ENCODE measurements around the gene SLC25A21.

Gene SLC25A21

GRCh38 chr14:36672095-36672494, 500.3 kb downstream of the SLC25A21 start:
- peaks cover 5% of the 10 kb centered on the region for H3K9me3 Mint-ChIP-seq
- H3K4me1 Mint-ChIP-seq = no peaks in the 10 kb centered on the region
- no peak overlapping the region for H3K4me3 Mint-ChIP-seq
- no peak overlapping the region for H3K27ac Mint-ChIP-seq (ENCODE audit: low read depth)
- no peak for ATAC-seq (replicated peaks; ENCODE audit: extremely low read depth, poor library complexity, severe bottlenecking)
- peaks cover 11% of the 10 kb centered on the region for H3K27me3 Mint-ChIP-seq
- DNase-seq (ENCODE audit: low spot score in 2 of 2) = no peak
- H3K36me3 Mint-ChIP-seq (ENCODE audit: insufficient read depth) = no peaks in the 10 kb centered on the region

- peaks cover 5% of the 10 kb centered on the region for H3K9me3 Mint-ChIP-seq
- peaks cover 11% of the 10 kb centered on the region for H3K27me3 Mint-ChIP-seq
- no peak overlapping the region for H3K4me3 Mint-ChIP-seq
- no peaks in the 10 kb centered on the region for H3K4me1 Mint-ChIP-seq
- H3K36me3 Mint-ChIP-seq (ENCODE audit: insufficient read depth) = peaks cover 2% of the 10 kb centered on the region
- H3K27ac Mint-ChIP-seq (ENCODE audit: low read depth) = no peak overlapping the region
- DNase-seq (ENCODE audit: low spot score in 2 of 2) (no peak), ATAC-seq (replicated peaks; ENCODE audit: extremely low read depth, poor library complexity, severe bottlenecking) (no peak)
Measured at GRCh38 chr14:36671149-36671548, 501.3 kb downstream of the SLC25A21 start.

GRCh38 chr14:36667679-36668078, 504.7 kb downstream of the SLC25A21 start:
- Mint-ChIP-seq H3K27me3 (peaks cover 46% of the 10 kb centered on the region), H3K27ac (ENCODE audit: low read depth) (no peak overlapping the region)

DNA sequence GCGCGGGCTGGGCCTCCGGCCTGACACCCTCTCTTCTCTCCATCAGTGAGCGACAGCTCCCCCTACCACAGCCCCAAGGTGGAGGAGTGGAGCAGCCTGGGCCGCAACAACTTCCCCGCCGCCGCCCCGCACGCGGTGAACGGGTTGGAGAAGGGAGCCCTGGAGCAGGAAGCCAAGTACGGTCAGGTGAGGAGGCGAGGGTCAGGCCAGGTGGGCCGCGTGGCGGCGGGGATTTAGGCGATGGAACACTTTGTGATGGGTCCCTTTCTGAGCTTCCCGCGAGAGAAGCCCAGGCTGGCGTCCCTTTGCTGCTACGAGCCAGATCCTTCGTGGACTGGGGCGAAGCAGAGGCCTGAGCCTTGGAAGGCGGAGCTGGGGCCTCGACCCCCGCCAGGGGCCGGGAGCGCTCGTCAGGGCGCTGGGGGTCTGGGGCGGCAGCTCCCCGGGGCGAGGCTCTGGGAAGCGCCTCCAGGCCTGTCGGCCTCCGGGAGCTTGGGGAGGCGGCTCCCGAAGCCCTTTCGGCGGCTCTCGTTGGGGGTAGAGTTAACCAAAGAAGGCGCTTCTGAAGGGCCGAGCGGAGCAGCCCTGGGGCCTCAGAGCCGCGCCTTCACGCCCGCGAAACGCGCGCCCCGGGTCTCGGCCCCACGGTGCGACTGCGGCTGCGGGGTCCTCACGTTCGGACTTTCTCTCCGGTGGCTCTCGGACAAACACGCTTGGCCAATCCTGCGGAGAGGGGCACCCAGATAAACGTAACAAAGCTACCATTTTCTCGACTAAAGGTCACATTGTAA, 505.8 kb downstream of the SLC25A21 start:
- no peak overlapping the region for H3K27ac Mint-ChIP-seq (ENCODE audit: low read depth)
- no peak overlapping the region for H3K4me3 Mint-ChIP-seq
- peaks cover 5% of the 10 kb centered on the region for H3K9me3 Mint-ChIP-seq
- H3K36me3 Mint-ChIP-seq (ENCODE audit: insufficient read depth) = peaks cover 2% of the 10 kb centered on the region
- DNase-seq (ENCODE audit: low spot score in 2 of 2) (no peak), ATAC-seq (replicated peaks; ENCODE audit: extremely low read depth, poor library complexity, severe bottlenecking) (no peak)
- H3K4me1 Mint-ChIP-seq = peaks cover under 1% of the 10 kb centered on the region
- H3K27me3 Mint-ChIP-seq = peaks cover 56% of the 10 kb centered on the region

More at GRCh38 chr14:36667679-36668078, 504.7 kb downstream of the SLC25A21 start:
- H3K36me3 Mint-ChIP-seq (ENCODE audit: insufficient read depth) = peaks cover 2% of the 10 kb centered on the region
- peaks cover 5% of the 10 kb centered on the region for H3K9me3 Mint-ChIP-seq
- H3K4me3 Mint-ChIP-seq = no peak overlapping the region
- ATAC-seq (replicated peaks; ENCODE audit: extremely low read depth, poor library complexity, severe bottlenecking) = no peak
- no peaks in the 10 kb centered on the region for H3K4me1 Mint-ChIP-seq
- DNase-seq (ENCODE audit: low spot score in 2 of 2) = no peak

- peaks cover 5% of the 10 kb centered on the region for H3K9me3 Mint-ChIP-seq
- DNase-seq (ENCODE audit: low spot score in 2 of 2) (no peak), ATAC-seq (replicated peaks; ENCODE audit: extremely low read depth, poor library complexity, severe bottlenecking) (no peak)
- no peak overlapping the region for H3K4me3 Mint-ChIP-seq
- no peak overlapping the region for H3K27ac Mint-ChIP-seq (ENCODE audit: low read depth)
- H3K4me1 Mint-ChIP-seq = peaks cover 5% of the 10 kb centered on the region
- H3K36me3 Mint-ChIP-seq (ENCODE audit: insufficient read depth) = peaks cover 2% of the 10 kb centered on the region
- H3K27me3 Mint-ChIP-seq = peaks cover 63% of the 10 kb centered on the region
Measured at GRCh38 chr14:36665887-36666415, 506.5 kb downstream of the SLC25A21 start.

- H3K4me1 Mint-ChIP-seq = peaks cover 5% of the 10 kb centered on the region
- ATAC-seq (replicated peaks; ENCODE audit: extremely low read depth, poor library complexity, severe bottlenecking) (no peak), DNase-seq (ENCODE audit: low spot score in 2 of 2) (no peak)
- H3K9me3 Mint-ChIP-seq = peaks cover 11% of the 10 kb centered on the region
- H3K4me3 Mint-ChIP-seq = no peak overlapping the region
- H3K27ac Mint-ChIP-seq (ENCODE audit: low read depth) = no peak overlapping the region
- H3K36me3 Mint-ChIP-seq (ENCODE audit: insufficient read depth) = peaks cover 2% of the 10 kb centered on the region
- peaks cover 77% of the 10 kb centered on the region for H3K27me3 Mint-ChIP-seq
Measured at GRCh38 chr14:36664322-36665193, 507.8 kb downstream of the SLC25A21 start.

- H3K4me1 Mint-ChIP-seq = peaks cover 5% of the 10 kb centered on the region
- peaks cover 2% of the 10 kb centered on the region for H3K36me3 Mint-ChIP-seq (ENCODE audit: insufficient read depth)
- no peak overlapping the region for H3K4me3 Mint-ChIP-seq
- no peak for ATAC-seq (replicated peaks; ENCODE audit: extremely low read depth, poor library complexity, severe bottlenecking)
- peaks cover 86% of the 10 kb centered on the region for H3K27me3 Mint-ChIP-seq
- no peak for DNase-seq (ENCODE audit: low spot score in 2 of 2)
- no peak overlapping the region for H3K27ac Mint-ChIP-seq (ENCODE audit: low read depth)
- H3K9me3 Mint-ChIP-seq = peaks cover 11% of the 10 kb centered on the region
Measured at GRCh38 chr14:36663404-36664321, 508.7 kb downstream of the SLC25A21 start.

GRCh38 chr14:36662543-36663403, 509.6 kb downstream of the SLC25A21 start:
- ATAC-seq (replicated peaks; ENCODE audit: extremely low read depth, poor library complexity, severe bottlenecking) = no peak

GRCh38 chr14:36662258-36662542, 510.2 kb downstream of the SLC25A21 start:
- Mint-ChIP-seq H3K4me3 (peak overlapping the region; percentile 9), H3K36me3 (ENCODE audit: insufficient read depth) (peaks cover 2% of the 10 kb centered on the region), H3K4me1 (peaks cover 5% of the 10 kb centered on the region), H3K27ac (ENCODE audit: low read depth) (no peak overlapping the region), H3K9me3 (peaks cover 6% of the 10 kb centered on the region), H3K27me3 (peaks cover 91% of the 10 kb centered on the region)
- DNase-seq (ENCODE audit: low spot score in 2 of 2) = no peak
- ATAC-seq (replicated peaks; ENCODE audit: extremely low read depth, poor library complexity, severe bottlenecking) = no peak

More at GRCh38 chr14:36662543-36663403, 509.6 kb downstream of the SLC25A21 start:
- peak overlapping the region; percentile 9 for H3K4me3 Mint-ChIP-seq
- H3K27me3 Mint-ChIP-seq = peaks cover 91% of the 10 kb centered on the region
- peaks cover 2% of the 10 kb centered on the region for H3K36me3 Mint-ChIP-seq (ENCODE audit: insufficient read depth)
- H3K9me3 Mint-ChIP-seq = peaks cover 10% of the 10 kb centered on the region
- H3K27ac Mint-ChIP-seq (ENCODE audit: low read depth) = no peak overlapping the region
- peaks cover 5% of the 10 kb centered on the region for H3K4me1 Mint-ChIP-seq
- DNase-seq (ENCODE audit: low spot score in 2 of 2) = no peak

DNA sequence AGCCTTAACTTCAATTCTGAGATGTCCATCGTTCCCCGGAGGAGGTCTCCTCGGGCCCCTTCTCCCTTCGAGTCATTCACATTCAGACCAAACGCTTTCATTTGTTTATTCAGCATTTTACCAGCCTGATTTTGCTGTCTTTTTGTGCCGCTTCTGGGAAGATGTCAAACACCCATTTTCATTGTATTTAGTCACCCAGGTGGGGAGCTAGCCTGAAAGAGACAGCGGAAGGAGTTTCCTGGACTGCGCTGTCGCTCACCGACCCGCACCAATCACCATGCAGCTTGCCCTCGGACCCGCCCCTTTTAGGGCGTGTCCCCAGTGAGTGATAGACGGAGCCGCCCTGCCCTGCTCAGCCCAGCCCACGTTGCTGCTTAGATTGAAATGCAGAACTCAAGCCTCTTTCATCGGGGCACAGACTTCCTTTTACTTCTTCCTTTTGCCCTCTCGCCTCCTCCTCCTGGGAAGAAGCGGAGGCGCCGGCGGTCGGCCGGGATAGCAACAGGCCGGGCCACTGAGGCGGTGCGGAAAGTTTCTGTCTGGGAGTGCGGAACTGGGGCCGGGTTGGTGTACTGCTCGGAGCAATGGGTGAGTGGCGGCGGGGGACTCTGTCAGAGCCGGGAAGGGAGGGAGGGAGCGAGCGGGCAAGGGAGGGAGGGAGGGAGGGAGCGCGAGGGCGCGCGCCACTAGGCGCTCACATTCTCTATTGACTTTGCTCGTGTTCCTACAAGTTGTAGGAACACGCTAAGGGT, 510.7 kb downstream of the SLC25A21 start, which contains the start of gene PAX9:
PAX9 (plus strand) TSS at position 355 of the 752 bp plus-strand sequence; CDS start at position 585, 230 bp downstream.
- no peak within 1 kb of the TSS for H3K27ac Mint-ChIP-seq (ENCODE audit: low read depth)
- H3K4me1 Mint-ChIP-seq = peaks cover 5% of the 10 kb centered on the region
- H3K36me3 Mint-ChIP-seq (ENCODE audit: insufficient read depth) = peaks cover 2% of the 10 kb centered on the region
- H3K9me3 Mint-ChIP-seq = peaks cover 11% of the 10 kb centered on the region
- peaks cover 94% of the 10 kb centered on the region for H3K27me3 Mint-ChIP-seq
- peak within 1 kb of the TSS; percentile 9 for H3K4me3 Mint-ChIP-seq
- ATAC-seq (replicated peaks; ENCODE audit: extremely low read depth, poor library complexity, severe bottlenecking) = no peak
- DNase-seq (ENCODE audit: low spot score in 2 of 2) = no peak

All from central memory CD8-positive, alpha-beta T cell (primary cell).